Thyroid gland (tissue), 4 donors: Measurements from ENCODE around the gene PPP1CB. TPM values are rescaled to one million over a fixed set of nuclear protein-coding genes. Genes with fewer than 3 reads are reported as not detected.

Experiments used
- DNase-seq, 2 donors: peaks; one replicate each; pipeline ENCODE4 v3.0.0-alpha.2; 2019
- H3K27ac ChIP-seq, 3 donors: fragments of 200-600 bp; sonication (generic); 1 replicate in 2 of 3; 2 replicates in 1 of 3; pipeline ENCODE4 v1.5.1; 2016 to 2019; ENCODE audit warnings: mild to moderate bottlenecking in 1 of 3, moderate library complexity in 1 of 3
- H3K27me3 ChIP-seq: fragments of 200-600 bp; sonication (generic); one replicate; pipeline ENCODE4 v1.5.1; 2019
- H3K36me3 ChIP-seq, 2 donors: fragments of 200-600 bp; sonication (generic); one replicate each; pipeline ENCODE4 v1.5.1; 2016 to 2019
- H3K4me1 ChIP-seq, 2 donors: fragments of 200-600 bp; sonication (generic); one replicate each; pipeline ENCODE4 v1.5.1; 2017 to 2019
- H3K4me3 ChIP-seq, 3 donors: fragments of 200-600 bp; sonication (generic); replicated peaks in 1 of 3; 1 replicate in 2 of 3; 2 replicates in 1 of 3; pipeline ENCODE4 v1.5.1; 2016; ENCODE audit warnings: mild to moderate bottlenecking in 1 of 3
- H3K9me3 ChIP-seq: fragments of 200-600 bp; sonication (generic); one replicate; pipeline ENCODE4 v1.5.1; 2017
- CTCF ChIP-seq, 6 experiments: fragments of 200-600 bp in 3 of 6; fragments of 450-650 bp in 3 of 6; sonication (generic) in 3 of 6; IDR thresholded peaks; one replicate each; pipeline ENCODE4 v1.5.1; 2016 to 2019; ENCODE audit warnings: antibody characterized with exemption in 6 of 6, mild to moderate bottlenecking in 2 of 6, inconsistent platforms in 1 of 6, moderate library complexity in 1 of 6
- POLR2A ChIP-seq, 2 donors: fragments of 450-650 bp; IDR thresholded peaks; one replicate each; pipeline ENCODE4 v1.6.1; 2017; ENCODE audit warnings: antibody characterized with exemption in 2 of 2, mild to moderate bottlenecking in 2 of 2, moderate library complexity in 1 of 2
- WGBS, 2 donors: methylation state at CpG; one replicate each; pipeline ENCODE4 v1.1.5; 2017; 5-methylcytosine and 5-hydroxymethylcytosine counted together
- intact Hi-C: fragments of 100-400 bp; cut with DNase I; formaldehyde crosslinking; loops from one replicate; pipeline ENCODE4 v1.15.1; 2023
- total RNA-seq, 4 donors: library from RNA; depleted of rRNA; stranded (reverse); fragments of >200 nt; gene quantifications; one replicate each; pipeline ENCODE4 v1.2.3, GENCODE V29; 2016

The PPP1CB gene
- total RNA-seq, 4 donors from 2014 or later: 142 to 229 (median 199) TPM

GRCh38 chr2:28751956-28752630 lies 463 bp downstream of the PPP1CB start:
- H3K27me3 ChIP-seq: no peaks in the 10 kb centered on the region
- peak overlapping the region; percentile 74 to 98 (median 90) for H3K4me3 ChIP-seq
- TF ChIP-seq CTCF (IDR thresholded peaks at IDR 0.05) (no peak), POLR2A (IDR thresholded peaks at IDR 0.05) (no peak)
- 0 to 1% methylated on average over 7 to 40 of the region's 78 CpGs for WGBS, 2 donors
- H3K4me1 ChIP-seq: peaks cover 29 to 44% of the 10 kb centered on the region in 2 donors
- H3K9me3 ChIP-seq: no peaks in the 10 kb centered on the region
- H3K36me3 ChIP-seq: no peaks in the 10 kb centered on the region
- H3K27ac ChIP-seq: peak overlapping the region; percentile 100
- intact Hi-C loops: no loop called here
- peak; percentile 39 to 40 for DNase-seq

- Histone ChIP-seq H3K9me3 (no peaks in the 10 kb centered on the region), H3K36me3 (no peaks in the 10 kb centered on the region), H3K27ac (peak overlapping the region; percentile 100), H3K4me1 (peaks cover 37 to 48% of the 10 kb centered on the region in 2 donors), H3K27me3 (no peaks in the 10 kb centered on the region), H3K4me3 (peak overlapping the region; percentile 74 to 98 (median 90))
- TF ChIP-seq CTCF (IDR thresholded peaks at IDR 0.05) (no peak), POLR2A (IDR thresholded peaks at IDR 0.05) (no peak)
- DNase-seq: no peak
- 1% methylated on average over 14 of the region's 14 CpGs for WGBS, 2 donors
- intact Hi-C loops: no loop called here
Measured at GRCh38 chr2:28752631-28753376, 1.2 kb downstream of the PPP1CB start.

GRCh38 chr2:28754321-28754720 lies 2.7 kb downstream of the PPP1CB start:
- Histone ChIP-seq H3K4me1 (peaks cover 44 to 58% of the 10 kb centered on the region in 2 donors), H3K27me3 (no peaks in the 10 kb centered on the region), H3K4me3 (no peak overlapping the region), H3K36me3 (no peaks in the 10 kb centered on the region), H3K9me3 (no peaks in the 10 kb centered on the region), H3K27ac (peak overlapping the region; percentile 100)
- WGBS, 2 donors: 19 to 34% methylated on average over 4 of the region's 4 CpGs
- intact Hi-C loops: loop anchor here (2.0 kb wide), 1 partner anchor 162 kb away; no protein-coding TSS in a partner anchor
- DNase-seq: no peak
- TF ChIP-seq CTCF (IDR thresholded peaks at IDR 0.05): no peak
- TF ChIP-seq POLR2A (IDR thresholded peaks at IDR 0.05): no peak

GRCh38 chr2:28755421-28755820 lies 3.8 kb downstream of the PPP1CB start:
- H3K4me1 ChIP-seq: peaks cover 40 to 54% of the 10 kb centered on the region in 2 donors
- intact Hi-C loops: loop anchor here (2.0 kb wide), 1 partner anchor 163 kb away; no protein-coding TSS in a partner anchor

More at GRCh38 chr2:28755421-28755820, 3.8 kb downstream of the PPP1CB start:
- no peaks in the 10 kb centered on the region for H3K27me3 ChIP-seq
- TF ChIP-seq CTCF (IDR thresholded peaks at IDR 0.05) (no peak), POLR2A (IDR thresholded peaks at IDR 0.05) (no peak)
- no peak overlapping the region for H3K4me3 ChIP-seq
- WGBS, 2 donors: 54 to 57% methylated on average over 3 of the region's 3 CpGs
- H3K27ac ChIP-seq: no peak overlapping the region
- no peak for DNase-seq
- no peaks in the 10 kb centered on the region for H3K9me3 ChIP-seq
- no peaks in the 10 kb centered on the region for H3K36me3 ChIP-seq
